ENCODE measurements around the gene TCF12.
"Not testable (repeated sequence)": the region's sequence is repeated elsewhere in the genome, so short reads cannot be mapped to it uniquely, and the experiment has no call there.

The TCF12 gene

GRCh38 chr15:56916825-56917477 is 1.5 kb upstream of the TCF12 start:
- DNase-seq (ENCODE audit: low read depth in 3 of 3) = no peak

- peak in 1 of 3 donors; percentile 29 for DNase-seq (ENCODE audit: low read depth in 3 of 3)
These were observed 795 bp upstream of the TCF12 start for GRCh38 chr15:56917652-56918045.

GRCh38 chr15:56919031-56919608 is 676 bp downstream of the TCF12 start:
- DNase-seq (ENCODE audit: low read depth in 3 of 3) = peak; percentile 11 to 26 (median 26)

- DNase-seq (ENCODE audit: low read depth in 3 of 3) = peak in 1 of 3 donors; percentile 13
These were observed 1.3 kb downstream of the TCF12 start for GRCh38 chr15:56919609-56920366.

GRCh38 chr15:56920367-56920627 is 1.9 kb downstream of the TCF12 start:
- DNase-seq (ENCODE audit: low read depth in 3 of 3) = no peak

GRCh38 chr15:56923174-56923591 is 4.7 kb downstream of the TCF12 start:
- no peak for DNase-seq (ENCODE audit: low read depth in 3 of 3)

- DNase-seq (ENCODE audit: low read depth in 3 of 3) = no peak
These were observed 9.4 kb downstream of the TCF12 start for GRCh38 chr15:56927816-56928215.

- no peak for DNase-seq (ENCODE audit: low read depth in 3 of 3)
These were observed 11.0 kb downstream of the TCF12 start for GRCh38 chr15:56929399-56929798.

GRCh38 chr15:56929933-56930332 is 11.5 kb downstream of the TCF12 start:
- no peak for DNase-seq (ENCODE audit: low read depth in 3 of 3)

- DNase-seq (ENCODE audit: low read depth in 3 of 3) = no peak
These were observed 12.3 kb downstream of the TCF12 start for GRCh38 chr15:56930669-56931313.

GRCh38 chr15:56931639-56932508 is 13.4 kb downstream of the TCF12 start:
- no peak for DNase-seq (ENCODE audit: low read depth in 3 of 3)

GRCh38 chr15:56932509-56932868 is 14.0 kb downstream of the TCF12 start:
- DNase-seq (ENCODE audit: low read depth in 3 of 3) = not testable (repeated sequence)

GRCh38 chr15:56933410-56933809 is 15.0 kb downstream of the TCF12 start:
- DNase-seq (ENCODE audit: low read depth in 3 of 3) = no peak

GRCh38 chr15:56933811-56934210 is 15.4 kb downstream of the TCF12 start:
- no peak for DNase-seq (ENCODE audit: low read depth in 3 of 3)

- no peak for DNase-seq (ENCODE audit: low read depth in 3 of 3)
These were observed 15.8 kb downstream of the TCF12 start for GRCh38 chr15:56934269-56934668.

- no peak for DNase-seq (ENCODE audit: low read depth in 3 of 3)
These were observed 18.5 kb downstream of the TCF12 start for GRCh38 chr15:56936929-56937328.

GRCh38 chr15:56939257-56939656 is 20.8 kb downstream of the TCF12 start:
- no peak for DNase-seq (ENCODE audit: low read depth in 3 of 3)

GRCh38 chr15:56940388-56940787 is 21.9 kb downstream of the TCF12 start:
- no peak for DNase-seq (ENCODE audit: low read depth in 3 of 3)

GRCh38 chr15:56942118-56942517 is 23.7 kb downstream of the TCF12 start:
- DNase-seq (ENCODE audit: low read depth in 3 of 3) = no peak

- no peak for DNase-seq (ENCODE audit: low read depth in 3 of 3)
These were observed 25.0 kb downstream of the TCF12 start for GRCh38 chr15:56943403-56943802.

- DNase-seq (ENCODE audit: low read depth in 3 of 3) = no peak
These were observed 26.0 kb downstream of the TCF12 start for GRCh38 chr15:56944485-56944884.

GRCh38 chr15:56946150-56946549 is 27.7 kb downstream of the TCF12 start:
- DNase-seq (ENCODE audit: low read depth in 3 of 3) = no peak
